ENCODE results near the gene CUBN.

- no peak for TF ChIP-seq CTCF (conservative IDR thresholded peaks at IDR 0.05)
- TF ChIP-seq ZFX (IDR thresholded peaks at IDR 0.05) = no peak
These were observed 307.6 kb downstream of the CUBN start for GRCh38 chr10:16822027-16822426.
